HPDE6-E6E7 (cell line): ENCODE data around the gene TMEM81.

ENCODE experiments used
- DNase-seq: peaks from one replicate; pipeline ENCODE4 v3.0.0; 2011; ENCODE audit warnings: missing footprints; ENCODE audit errors: extremely low spot score

Gene TMEM81, protein sequence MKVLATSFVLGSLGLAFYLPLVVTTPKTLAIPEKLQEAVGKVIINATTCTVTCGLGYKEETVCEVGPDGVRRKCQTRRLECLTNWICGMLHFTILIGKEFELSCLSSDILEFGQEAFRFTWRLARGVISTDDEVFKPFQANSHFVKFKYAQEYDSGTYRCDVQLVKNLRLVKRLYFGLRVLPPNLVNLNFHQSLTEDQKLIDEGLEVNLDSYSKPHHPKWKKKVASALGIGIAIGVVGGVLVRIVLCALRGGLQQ

DNA sequence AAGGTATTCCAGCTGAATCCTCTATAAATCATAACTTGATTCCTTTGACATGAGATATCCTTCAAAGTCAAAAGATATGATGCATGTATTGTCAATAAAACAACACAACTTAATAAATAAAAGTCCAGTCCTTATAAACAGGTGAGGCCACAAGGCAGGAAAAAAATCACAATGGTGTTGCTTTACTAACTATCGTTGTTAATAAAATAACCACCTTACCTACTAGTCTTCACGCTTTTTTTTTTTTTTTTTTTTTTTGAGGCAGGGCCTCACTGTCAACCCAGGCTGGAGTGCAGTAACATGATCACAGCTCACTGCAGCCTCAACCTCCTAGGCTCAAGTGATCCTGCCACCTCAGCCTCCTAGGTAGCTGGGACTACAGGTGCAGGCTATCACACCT lies at the start of gene TMEM81:
Gene TMEM81 (minus strand): TSS at position 101 of the 400 bp plus-strand sequence. CDS start 140 bp downstream, outside the sequence.
- no peak for DNase-seq

DNA sequence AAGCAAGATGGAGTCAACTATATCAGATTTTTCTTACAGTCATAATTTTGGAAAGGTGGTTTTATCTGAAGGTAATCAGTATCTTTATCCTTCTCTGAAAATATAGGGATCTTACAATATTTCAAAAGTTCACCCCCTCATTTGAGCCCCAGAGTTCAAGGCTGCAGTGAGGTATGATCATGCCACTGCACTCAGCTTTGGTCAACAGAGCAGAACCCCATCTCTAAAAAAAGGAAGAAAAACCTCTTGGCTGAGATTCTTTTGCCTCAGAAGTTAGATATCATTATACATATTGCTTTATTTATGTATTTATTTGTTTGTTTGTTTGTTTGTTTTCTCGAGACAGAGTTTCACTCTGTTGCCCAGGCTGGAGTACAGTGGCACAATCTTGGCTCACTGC lies 49.0 kb upstream of the TMEM81 start:
- DNase-seq: no peak

DNA sequence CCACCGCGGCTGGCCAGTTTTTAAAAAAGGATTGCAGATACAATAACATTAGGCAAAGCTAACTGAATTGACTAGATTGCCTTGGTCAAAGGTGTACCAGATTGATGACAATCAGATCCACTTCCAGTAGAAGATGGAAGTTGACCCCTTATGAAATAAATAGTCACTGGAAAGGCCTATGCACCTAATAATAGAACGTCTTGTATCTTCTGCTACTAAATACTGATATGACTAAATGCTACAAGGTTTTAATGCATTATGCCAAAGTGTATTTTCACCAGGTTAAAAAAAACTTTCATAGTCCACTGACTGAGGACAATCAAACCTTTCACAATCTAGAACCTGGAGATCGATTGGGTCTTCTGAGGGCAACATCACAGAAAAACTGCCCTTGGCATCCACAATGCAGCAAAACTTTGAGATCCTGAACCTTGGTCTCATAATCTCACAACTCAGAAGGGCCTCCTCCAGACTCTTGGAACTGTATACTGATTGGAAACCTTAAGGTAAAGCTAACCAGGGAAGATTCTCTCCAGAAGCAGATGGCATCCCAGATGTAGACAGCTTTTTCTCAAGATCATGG lies 45.3 kb upstream of the TMEM81 start:
- no peak for DNase-seq

DNA sequence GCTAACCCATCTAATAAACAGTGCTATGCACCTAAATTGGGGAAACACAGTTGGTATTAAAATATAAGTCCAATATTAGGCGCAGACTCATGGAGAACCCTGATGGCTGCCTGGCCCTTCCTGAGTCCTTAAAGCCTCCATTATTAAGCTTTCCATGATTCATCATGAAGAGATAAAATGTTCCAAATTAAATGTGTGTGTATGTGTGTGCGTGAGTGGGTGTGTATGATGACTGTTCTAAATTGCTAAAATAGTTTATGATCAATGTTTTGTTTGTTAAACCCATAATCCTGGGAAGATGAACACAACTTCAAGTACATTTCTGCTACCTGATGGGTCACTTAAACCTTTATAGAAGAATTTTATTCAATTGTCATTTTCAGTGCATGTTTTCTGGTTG lies 43.8 kb upstream of the TMEM81 start:
- no peak for DNase-seq

DNA sequence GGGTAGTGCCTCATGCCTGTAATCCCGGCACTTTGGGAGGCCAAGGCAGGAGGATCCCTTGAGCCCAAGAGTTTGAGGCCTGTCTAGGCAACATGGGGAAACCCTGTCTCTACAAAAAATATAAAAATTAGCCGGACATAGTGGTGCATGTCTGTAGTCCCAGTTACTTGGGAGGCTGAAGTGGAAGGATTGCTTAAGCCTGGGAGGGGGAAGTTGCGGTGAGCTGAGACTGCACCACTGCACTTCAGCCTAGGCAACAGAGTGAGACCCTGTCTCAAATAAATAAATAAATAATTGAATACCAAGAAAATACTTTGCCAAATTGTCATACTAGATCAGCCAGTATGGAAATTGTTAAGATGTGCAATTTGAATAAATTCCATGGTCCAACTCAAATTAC lies 43.4 kb upstream of the TMEM81 start:
- no peak for DNase-seq

DNA sequence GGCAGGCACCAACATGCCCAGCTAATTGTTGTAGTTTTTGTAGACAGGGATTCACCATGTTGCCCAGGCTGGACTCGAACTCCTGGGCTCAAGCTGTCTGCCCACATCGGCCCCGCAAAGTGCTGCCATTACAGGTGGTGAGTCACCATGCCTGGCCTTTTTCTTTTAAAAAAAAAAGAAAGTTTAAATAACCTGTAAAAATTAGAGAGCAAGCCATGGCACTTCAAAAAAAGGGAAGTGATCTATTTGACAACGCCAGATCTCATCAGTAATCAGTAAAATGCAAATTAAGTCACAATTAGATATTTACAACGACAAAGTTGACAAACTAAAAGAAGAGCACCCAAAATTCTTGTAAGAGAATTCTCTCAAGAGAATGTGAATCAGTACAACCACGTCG lies 40.5 kb upstream of the TMEM81 start:
- no peak for DNase-seq

DNA sequence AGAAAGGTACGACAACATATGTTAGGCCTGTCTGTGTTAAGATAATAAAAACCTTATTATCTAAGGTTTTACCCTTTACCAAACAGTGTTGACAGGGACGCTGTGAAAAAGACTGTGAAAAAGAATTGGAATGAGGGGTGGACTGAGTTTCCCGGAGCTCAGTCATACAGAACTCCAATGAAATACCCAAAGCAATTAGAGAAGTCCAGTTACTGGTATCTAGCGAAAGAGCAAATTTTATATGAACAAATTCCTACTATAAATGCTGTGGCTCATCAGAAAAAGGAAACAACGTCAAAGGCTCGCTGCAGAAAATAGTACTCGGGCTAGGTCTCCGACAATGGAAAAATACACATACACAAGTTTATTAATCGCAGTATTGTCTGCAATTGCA lies 38.2 kb upstream of the TMEM81 start:
- DNase-seq: no peak

DNA sequence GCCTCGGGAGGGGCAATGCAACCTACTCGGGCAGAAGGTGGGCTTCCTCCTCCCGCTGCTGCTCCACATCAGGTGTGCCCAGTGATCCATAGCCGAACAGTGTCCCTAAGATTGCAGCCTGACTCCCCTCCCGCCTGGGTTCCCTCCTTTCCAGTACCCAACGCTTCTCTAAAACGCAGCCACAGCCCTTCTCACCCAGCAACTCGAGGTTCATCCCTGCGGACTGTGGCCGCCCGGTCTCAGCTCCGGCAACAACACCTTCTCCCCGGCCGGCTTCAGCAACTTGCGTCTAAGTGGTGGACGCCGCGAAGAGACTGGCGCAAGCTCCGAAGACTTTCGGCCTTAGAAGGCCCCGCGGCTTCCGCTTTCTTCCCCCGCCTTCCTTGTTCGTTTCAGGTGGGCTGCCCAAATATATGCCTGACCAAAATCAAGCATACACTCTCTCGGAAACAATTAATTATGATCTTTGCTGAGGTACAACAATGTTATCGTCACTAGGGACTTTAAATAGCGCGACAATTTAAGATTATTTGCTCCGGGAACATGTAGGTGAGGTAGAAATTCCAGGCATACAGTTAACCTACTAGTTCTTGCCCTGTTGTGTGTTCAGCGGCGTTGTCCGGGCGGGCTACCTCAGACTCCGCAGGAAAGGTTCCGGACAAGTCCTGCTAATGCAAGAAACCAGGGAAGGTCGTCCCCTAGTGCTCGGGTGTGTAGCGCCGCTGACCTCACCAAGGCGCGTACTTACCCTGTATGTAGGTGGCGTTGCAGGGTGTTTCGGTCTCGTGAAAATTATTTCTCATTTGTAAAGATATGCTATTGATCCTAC lies 37.6 kb upstream of the TMEM81 start, which contains the start of gene RBBP5:
Gene RBBP5 (minus strand): TSS at position 319 of the 829 bp plus-strand sequence. CDS start 105 bp downstream, at position 214.
- DNase-seq: peak; percentile 92

DNA sequence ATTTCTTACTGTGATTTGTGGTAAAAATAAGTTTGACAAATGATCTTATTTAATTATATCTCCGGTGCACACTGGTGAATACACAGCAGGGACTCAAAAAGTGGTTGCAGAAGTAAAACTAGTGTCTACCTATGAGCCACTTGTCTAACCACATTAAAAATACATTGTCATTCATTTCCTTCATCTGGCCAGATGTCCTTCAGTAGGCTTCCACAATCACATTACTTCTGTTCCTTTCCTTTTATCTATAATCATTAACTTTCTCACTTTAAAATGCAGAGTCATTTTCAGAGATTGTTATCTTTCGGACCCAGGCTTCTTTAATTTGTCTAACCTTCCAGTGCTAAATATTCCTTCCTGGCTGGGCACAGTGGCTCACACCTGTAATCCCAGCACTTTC lies 34.5 kb upstream of the TMEM81 start:
- DNase-seq: no peak

DNA sequence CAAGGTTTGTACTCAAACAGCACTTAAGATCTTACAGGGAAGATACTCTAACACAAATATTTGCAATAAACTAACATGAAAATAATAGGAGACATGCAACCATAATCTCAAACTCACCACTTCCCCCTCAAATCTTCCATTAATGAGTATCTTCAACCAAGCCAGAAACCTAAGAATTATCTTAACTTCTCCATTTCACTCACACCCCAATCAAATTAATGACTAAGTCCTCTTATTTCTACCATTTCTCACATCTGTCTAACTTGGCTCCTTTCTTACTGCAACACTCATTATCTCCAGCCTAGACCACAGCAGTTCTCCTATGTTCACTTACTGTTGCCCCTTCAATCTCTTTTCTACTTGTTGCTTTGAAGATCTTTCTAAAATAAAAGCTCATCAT lies 27.1 kb upstream of the TMEM81 start:
- no peak for DNase-seq

DNA sequence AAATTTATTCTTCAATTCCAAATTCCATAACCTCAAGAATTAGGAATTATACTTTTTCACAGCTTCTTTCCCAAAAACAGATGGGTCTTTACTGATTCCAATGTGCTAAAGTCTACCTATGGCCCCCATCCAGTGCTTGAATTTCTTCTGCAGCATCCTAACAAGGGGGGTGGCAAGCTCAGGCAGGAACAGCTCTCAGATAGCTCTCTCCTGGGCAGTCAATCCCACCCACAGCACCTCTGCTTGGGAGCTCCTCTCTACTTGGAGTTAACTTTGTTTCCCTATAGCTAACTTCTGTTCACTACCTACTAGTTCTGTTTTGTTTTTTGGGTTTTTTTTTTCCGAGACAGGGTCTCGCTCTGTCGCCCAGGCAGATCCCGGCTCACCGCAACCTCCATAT lies 25.5 kb upstream of the TMEM81 start:
- DNase-seq: no peak

DNA sequence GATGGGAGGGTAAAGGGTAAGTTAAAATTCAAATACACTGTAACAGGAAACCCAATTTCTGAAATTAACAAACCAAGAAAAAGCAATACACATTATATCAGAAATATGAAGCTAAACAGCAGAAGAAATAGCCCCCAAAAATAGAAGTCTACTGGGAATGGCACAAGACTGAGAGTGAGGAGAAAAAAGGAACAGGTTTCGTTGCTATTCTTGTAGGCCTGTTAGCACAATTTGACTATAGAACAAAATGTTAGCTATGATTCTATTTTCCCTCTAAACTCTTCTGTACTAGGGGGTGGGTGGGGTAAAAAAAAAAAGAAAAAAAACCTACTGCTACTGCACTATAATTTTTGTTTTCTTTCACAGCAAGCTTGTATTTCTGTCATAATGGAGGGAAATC lies 25.0 kb upstream of the TMEM81 start:
- no peak for DNase-seq

DNA sequence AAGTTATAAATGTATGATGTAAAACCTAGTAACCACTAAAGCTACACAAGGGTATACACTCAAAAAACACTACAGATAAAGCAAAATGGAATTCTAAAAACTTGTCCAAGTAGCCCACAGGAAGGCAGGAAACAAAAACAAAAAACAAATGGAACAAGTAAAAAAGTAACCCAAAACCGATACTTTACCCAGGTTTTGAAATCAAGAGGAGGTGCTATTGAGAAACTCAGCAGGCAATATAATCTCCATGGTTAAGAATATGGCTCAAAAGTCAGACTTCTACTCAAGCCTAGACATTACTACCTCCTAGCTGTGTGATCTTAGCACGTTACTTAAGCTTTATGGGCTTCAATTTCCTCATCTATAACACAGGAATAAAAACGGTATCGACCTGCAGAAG lies 24.2 kb upstream of the TMEM81 start:
- DNase-seq: no peak

DNA sequence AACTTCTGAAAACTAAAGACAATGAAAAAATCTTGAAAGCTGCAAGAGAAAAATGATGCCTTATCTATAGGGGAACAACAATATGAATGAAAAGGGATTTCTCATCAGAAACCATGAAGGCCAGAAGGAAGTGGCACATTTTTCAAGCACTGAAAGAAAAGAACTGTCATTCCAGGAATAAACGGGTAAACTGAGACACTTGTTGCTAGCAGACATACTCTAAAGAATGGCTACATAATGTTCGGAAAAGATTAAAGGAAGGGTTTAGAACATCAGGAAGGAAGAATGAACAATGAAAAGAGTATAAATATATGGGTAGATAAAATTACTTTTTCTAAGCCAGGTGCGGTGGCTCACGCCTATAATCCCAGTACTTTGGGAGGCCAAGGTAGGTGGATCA lies 23.1 kb upstream of the TMEM81 start:
- DNase-seq: no peak

DNA sequence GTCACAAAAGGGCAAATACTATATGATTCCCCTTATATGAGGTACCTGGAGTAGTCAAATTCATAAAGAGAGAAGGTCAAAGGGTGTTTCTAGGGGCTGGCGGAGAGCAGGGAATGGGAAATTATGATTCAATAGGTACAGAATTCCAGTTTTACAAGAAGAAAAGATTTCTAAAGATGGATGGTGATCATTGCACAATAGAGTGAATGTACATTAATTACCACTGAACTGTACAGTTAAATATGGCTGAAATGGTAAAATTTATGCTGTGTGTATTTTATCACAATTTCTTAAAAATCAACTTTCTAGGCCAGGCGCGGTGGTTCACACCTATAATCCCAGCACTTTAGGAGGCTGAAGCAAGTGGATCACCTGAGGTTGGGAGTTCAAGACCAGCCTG lies 18.1 kb upstream of the TMEM81 start:
- no peak for DNase-seq

DNA sequence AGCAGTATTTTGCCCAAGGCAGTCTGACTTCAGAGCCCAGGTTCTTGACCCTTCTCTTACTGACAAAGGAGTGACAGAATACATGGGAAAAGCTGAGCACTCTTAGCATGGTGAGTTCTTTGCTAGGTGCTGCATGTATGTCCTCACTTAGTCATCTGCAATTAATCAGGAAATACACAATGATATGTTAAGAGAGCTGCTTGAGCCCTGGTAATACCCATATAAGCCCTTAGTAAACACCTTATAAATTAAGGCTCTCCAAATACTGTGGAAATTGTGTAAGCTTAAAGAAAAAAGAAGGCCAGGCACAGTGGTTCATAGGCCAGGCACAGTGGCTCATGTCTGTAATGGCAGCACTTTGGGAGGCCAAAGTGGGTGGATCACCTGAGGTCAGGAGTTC lies 14.0 kb upstream of the TMEM81 start:
- DNase-seq: no peak

DNA sequence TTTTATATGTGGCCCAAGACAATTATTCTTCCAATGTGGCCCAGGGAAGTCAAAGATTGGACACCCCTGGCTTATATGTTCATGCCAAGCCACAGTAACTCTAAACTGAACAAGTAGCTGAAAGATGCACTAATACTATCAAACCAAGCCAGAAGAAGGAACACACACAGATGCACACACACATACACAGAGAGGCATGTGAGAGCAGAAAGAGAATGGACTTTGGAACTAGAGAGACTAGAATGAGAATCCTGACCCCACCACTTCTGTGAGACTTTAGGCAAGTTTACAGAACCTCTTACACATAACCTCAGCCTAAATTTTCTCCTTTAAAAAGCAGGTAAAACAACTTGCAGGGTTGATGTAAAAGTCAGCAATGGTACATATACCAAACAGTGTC lies 11.2 kb upstream of the TMEM81 start:
- DNase-seq: no peak

DNA sequence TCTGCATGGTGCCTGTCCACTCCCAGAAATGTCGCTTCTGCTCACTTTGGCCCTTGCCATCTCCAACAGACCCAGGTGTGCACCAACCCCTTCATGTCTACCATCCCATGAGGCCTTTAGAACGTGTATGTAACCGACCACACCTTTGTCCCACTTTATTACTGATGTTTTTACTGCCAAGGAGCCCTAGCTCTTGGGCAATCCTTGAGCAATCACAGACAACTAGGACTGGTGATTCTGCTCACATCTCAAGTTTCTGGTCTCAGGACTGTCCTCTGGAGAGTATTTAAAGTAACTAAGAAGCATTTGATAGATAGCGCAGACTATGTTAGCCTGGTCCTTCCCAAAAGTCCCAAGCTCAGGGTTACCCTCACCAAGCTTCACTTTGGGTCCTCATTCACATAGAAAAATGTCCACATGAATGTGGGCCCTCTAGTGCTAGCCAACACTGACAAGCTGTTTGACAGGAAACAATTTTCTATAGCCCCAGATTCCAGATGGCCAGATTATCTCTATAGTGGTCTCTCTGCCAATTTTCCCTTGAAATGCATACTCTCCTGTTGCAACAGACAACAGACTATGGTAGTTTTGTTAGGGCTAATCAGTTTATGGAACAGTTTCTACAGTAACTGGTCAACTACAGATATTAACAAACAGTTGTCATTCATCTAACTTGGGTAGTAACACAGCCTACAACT lies 6.9 kb upstream of the TMEM81 start:
- no peak for DNase-seq

DNA sequence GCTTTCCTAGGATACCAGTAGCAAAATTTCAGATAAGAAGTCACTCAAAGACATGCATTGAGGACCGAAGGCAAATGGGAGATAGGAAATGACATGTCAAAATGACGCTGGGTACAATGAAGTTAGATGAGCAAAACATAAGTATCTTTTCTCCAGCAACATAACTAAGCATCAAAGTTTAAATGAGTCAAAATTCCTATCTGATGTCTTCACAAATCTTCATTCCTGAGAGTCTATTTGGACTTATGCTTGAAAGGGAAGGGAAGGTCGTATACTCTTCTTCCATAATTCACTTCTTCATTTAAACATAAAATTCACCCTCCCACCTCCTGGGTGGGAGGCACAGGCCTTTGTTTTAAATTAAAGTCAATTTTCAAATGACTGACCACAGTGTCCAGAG lies 4.1 kb upstream of the TMEM81 start:
- DNase-seq: no peak

DNA sequence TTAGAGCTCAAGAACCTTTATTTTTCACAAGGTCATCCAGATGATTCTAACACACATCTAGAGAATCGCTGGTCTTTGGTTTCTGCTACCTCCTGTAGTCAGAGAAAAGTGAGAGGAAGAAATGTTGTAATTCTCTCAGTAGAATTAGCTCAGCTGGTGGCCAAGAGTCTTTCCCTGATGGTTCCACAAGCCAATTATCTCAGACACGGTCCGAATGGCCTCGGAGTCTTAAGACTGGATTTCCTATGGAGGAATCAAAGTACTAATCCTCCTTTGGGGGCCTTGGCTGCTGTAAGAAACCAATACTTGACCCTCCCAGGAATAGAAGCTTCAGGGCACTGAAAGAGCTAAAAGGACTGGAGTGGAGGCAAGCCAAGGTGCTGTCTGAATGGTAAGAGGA lies 1.8 kb downstream of the TMEM81 start:
- DNase-seq: no peak

DNA sequence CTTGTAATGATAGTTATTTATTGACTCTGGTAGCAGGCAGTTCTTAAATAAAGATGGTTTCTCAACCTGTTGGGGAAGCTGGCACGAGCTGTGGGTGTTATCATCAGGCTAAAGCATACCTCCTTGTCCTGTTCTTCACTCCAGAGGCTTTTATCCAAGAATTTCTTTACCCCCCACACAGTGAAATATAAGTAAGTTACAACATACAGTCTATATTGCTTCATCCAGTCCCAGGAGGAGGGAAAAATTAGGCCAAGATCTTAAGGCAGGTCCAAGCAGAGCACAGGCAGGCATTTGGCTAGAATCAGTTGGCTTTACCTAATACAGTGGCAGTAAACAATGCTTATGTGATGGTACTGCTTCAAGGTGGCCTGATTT lies 6.3 kb downstream of the TMEM81 start:
- no peak for DNase-seq

DNA sequence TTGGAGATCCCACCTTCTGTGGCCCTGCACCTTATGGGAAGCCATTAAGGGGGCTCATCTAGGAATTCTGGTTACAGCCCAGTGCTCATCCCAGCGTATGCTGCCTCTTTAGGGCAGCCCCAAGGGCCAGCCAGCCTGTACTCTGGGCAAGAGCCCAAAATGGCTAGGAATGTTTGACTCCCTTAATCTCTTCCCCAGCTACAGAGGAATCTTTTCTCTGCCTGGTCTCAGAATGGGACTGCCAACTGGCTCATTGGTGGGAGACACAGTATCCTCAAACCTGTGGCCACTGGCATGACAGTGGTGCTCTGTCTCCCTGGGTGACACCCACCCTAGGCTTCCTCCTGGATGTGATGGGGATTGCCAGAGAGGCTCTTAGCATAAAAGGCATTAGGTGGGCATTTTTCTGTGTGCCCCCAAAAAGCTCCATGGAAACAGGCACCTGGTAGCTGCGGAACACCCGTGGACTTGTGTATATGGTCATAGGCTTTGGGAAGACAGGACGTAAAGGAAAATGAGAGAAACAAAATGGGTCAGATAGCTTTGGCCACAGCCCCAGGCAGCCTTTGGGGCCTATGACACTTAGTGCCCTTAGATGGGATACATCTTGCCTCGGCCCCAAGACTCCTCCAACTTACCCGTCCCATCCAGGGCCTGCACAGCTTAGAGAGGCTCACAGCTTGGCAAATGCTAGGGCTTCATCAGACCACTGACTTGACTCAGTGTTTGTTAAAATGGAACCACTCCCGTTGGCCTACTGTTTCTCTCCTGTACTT lies 6.9 kb downstream of the TMEM81 start:
- no peak for DNase-seq
